Activated T-cell treated with anti-CD3 and anti-CD28 coated beads, Interleukin-2, amount 50 U/mL, for 24 hours (primary cell): ENCODE data around the gene TRMT10B.

Experiments used
- DNase-seq: peaks from one replicate; pipeline ENCODE4 v3.0.0-alpha.2; 2020
- H3K27ac Mint-ChIP-seq: 2 replicates; pipeline ENCODE4 v1.8.0; 2020; ENCODE audit warnings: mild to moderate bottlenecking, mixed read lengths
- H3K27me3 Mint-ChIP-seq: 2 replicates; pipeline ENCODE4 v1.8.0; 2020; ENCODE audit warnings: mixed read lengths
- H3K36me3 Mint-ChIP-seq: 2 replicates; pipeline ENCODE4 v1.8.0; 2020; ENCODE audit warnings: low read depth, mixed read lengths
- H3K4me1 Mint-ChIP-seq: 2 replicates; pipeline ENCODE4 v1.8.0; 2020; ENCODE audit warnings: low read depth, mixed read lengths
- H3K4me3 Mint-ChIP-seq: 2 replicates; pipeline ENCODE4 v1.8.0; 2020; ENCODE audit warnings: mild to moderate bottlenecking, moderate library complexity, mixed read lengths
- H3K9me3 Mint-ChIP-seq: 2 replicates; pipeline ENCODE4 v1.8.0; 2020; ENCODE audit warnings: mixed read lengths

The TRMT10B gene, protein sequence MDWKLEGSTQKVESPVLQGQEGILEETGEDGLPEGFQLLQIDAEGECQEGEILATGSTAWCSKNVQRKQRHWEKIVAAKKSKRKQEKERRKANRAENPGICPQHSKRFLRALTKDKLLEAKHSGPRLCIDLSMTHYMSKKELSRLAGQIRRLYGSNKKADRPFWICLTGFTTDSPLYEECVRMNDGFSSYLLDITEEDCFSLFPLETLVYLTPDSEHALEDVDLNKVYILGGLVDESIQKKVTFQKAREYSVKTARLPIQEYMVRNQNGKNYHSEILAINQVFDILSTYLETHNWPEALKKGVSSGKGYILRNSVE

DNA sequence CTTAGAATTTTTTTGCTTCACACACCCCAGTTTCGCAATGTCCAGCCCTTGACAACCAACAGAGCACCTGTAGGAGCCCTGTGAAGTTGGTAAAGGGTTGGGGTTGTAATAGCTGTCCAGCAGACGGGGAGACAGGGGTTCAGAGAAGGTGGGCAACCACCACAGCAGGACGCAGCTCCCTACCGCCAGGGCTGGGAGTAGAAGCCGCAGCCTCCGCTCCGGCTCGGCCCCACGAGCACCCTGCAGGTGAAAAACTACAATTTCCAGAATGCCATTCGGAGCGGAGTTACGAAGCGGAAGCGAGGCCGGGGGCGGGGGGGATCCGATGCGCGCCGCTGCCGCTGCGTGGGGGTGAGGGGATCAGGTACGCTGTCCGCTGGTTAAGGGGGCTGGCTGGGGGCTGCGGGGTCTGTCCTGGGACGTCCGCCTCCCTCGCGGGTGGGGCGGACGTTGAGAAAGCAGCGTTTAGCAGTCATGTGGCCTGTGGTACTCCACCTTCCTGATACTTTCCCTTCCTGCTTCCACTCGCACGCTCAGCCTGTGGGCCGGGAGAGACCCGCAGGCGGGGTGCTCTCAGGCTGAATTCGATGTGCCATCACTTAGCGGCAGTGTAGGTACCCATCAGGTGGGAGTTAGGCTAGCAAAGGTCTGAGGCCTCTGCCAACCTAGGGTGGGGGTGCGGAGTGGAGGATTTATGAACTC lies at the start of gene TRMT10B:
Gene TRMT10B (plus strand): TSS at position 317 of the 702 bp plus-strand sequence. CDS start 8,127 bp downstream, outside the sequence.
- Mint-ChIP-seq H3K4me1 (peaks cover 36% of the 10 kb centered on the region), H3K9me3 (peaks cover 5% of the 10 kb centered on the region), H3K4me3 (peak within 1 kb of the TSS; percentile 95)

GRCh38 chr9:37705787-37706186 lies 47.8 kb upstream of the TRMT10B start:
- peaks cover 12% of the 10 kb centered on the region for H3K4me1 Mint-ChIP-seq
- no peak overlapping the region for H3K27ac Mint-ChIP-seq
- DNase-seq = no peak
- peaks cover 42% of the 10 kb centered on the region for H3K27me3 Mint-ChIP-seq
- H3K4me3 Mint-ChIP-seq = no peak overlapping the region
- no peaks in the 10 kb centered on the region for H3K9me3 Mint-ChIP-seq
- no peaks in the 10 kb centered on the region for H3K36me3 Mint-ChIP-seq

More for the DNA sequence above, at the start of gene TRMT10B:
- peak; percentile 86 for DNase-seq
- Mint-ChIP-seq H3K27me3 (no peaks in the 10 kb centered on the region), H3K36me3 (peaks cover 21% of the 10 kb centered on the region), H3K27ac (peak within 1 kb of the TSS; percentile 95)

DNA sequence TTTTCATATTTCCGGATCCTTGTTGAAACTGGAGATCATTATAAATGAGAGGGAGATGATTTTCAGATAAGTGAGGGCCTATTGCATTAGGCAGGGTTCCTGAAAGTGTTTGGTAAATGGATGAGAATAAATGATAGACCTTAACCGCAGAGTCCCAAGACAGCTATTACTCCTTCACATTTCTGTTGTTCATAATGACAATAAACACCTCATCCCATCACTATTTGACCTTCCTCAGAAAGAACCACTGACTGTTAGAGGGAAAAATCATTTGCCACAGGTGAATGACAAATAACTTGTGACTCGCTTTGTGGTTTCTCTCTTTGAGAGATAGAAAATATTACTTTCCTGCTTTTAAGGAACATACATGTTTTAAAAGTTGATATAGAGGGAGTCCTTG lies 47.3 kb upstream of the TRMT10B start:
- DNase-seq = no peak
- H3K4me1 Mint-ChIP-seq = peaks cover 12% of the 10 kb centered on the region
- no peak overlapping the region for H3K4me3 Mint-ChIP-seq
- no peaks in the 10 kb centered on the region for H3K9me3 Mint-ChIP-seq
- H3K27me3 Mint-ChIP-seq = peaks cover 44% of the 10 kb centered on the region
- no peak overlapping the region for H3K27ac Mint-ChIP-seq
- no peaks in the 10 kb centered on the region for H3K36me3 Mint-ChIP-seq

- H3K36me3 Mint-ChIP-seq = no peaks in the 10 kb centered on the region
- no peaks in the 10 kb centered on the region for H3K9me3 Mint-ChIP-seq
- no peak for DNase-seq
- no peak overlapping the region for H3K4me3 Mint-ChIP-seq
- H3K27me3 Mint-ChIP-seq = peaks cover 39% of the 10 kb centered on the region
- no peak overlapping the region for H3K27ac Mint-ChIP-seq
- H3K4me1 Mint-ChIP-seq = peaks cover 12% of the 10 kb centered on the region
Observed at GRCh38 chr9:37707748-37708147, 45.9 kb upstream of the TRMT10B start.

DNA sequence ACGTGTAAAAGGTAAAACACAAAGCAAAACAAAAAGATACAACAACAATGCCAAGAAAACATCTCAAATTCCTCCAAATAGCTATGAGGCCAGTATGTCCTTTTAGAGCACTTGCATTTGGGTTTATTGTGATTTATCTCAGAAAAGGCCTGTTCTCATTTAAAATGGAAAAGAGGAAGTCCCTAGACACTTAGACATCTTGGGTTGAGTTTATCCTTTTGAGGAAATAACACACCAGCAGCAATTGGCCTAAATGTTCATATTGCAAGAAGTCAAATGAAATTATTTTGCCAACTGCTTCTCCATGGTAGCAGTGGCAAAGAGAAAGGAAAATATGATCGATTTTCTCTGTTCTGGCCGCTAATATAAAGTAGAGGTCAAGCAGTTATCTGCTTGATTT lies 43.6 kb upstream of the TRMT10B start:
- no peak for DNase-seq
- no peak overlapping the region for H3K4me3 Mint-ChIP-seq
- H3K36me3 Mint-ChIP-seq = no peaks in the 10 kb centered on the region
- peaks cover 12% of the 10 kb centered on the region for H3K4me1 Mint-ChIP-seq
- peaks cover 47% of the 10 kb centered on the region for H3K27me3 Mint-ChIP-seq
- no peaks in the 10 kb centered on the region for H3K9me3 Mint-ChIP-seq
- H3K27ac Mint-ChIP-seq = no peak overlapping the region

DNA sequence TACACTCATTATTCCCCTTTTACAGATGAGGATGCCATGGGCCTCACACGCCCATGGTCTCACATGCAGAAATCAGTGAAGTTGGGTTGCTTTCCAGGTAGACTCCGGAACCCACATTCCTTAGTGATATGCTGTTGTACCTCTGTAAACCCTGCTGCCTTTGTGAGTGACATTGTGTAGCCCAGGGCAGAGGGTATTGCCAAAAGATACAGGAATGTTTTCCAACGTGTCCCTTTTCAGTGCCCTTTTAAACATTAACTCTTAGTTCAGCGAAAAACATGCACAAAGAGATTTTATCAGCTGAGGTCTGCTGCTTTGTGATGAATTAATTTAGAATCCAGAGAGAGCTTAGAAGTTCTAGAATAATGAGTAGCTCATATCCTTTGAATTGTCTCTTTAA lies 38.3 kb upstream of the TRMT10B start:
- peaks cover 37% of the 10 kb centered on the region for H3K27me3 Mint-ChIP-seq
- no peak overlapping the region for H3K4me3 Mint-ChIP-seq
- H3K27ac Mint-ChIP-seq = no peak overlapping the region
- H3K4me1 Mint-ChIP-seq = no peaks in the 10 kb centered on the region
- no peaks in the 10 kb centered on the region for H3K36me3 Mint-ChIP-seq
- DNase-seq = no peak
- H3K9me3 Mint-ChIP-seq = no peaks in the 10 kb centered on the region

GRCh38 chr9:37715991-37716505 lies 37.6 kb upstream of the TRMT10B start:
- no peak for DNase-seq
- Mint-ChIP-seq H3K4me1 (no peaks in the 10 kb centered on the region), H3K9me3 (no peaks in the 10 kb centered on the region), H3K27ac (no peak overlapping the region), H3K4me3 (no peak overlapping the region), H3K27me3 (peaks cover 35% of the 10 kb centered on the region), H3K36me3 (no peaks in the 10 kb centered on the region)

DNA sequence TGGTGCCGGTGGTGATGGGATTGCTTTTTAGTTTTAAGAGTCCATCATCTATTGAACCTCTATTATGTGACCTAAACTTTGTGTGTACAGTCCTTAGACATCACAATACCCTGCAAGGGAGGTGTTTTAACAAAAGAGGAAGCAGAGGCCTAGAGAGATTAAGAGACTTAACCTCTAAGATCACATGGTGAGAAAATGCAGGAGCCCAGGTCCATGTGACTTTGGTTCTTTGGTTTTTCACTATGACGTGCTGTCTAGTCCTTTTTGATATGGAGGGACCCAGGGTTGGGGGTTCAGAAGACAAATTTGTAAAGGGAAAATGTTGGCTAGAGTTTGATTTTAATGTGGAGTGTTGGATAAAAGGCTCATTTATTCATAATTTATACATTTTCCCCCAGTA lies 34.1 kb upstream of the TRMT10B start:
- H3K9me3 Mint-ChIP-seq = no peaks in the 10 kb centered on the region
- no peaks in the 10 kb centered on the region for H3K4me1 Mint-ChIP-seq
- peaks cover 22% of the 10 kb centered on the region for H3K27me3 Mint-ChIP-seq
- DNase-seq = no peak
- no peaks in the 10 kb centered on the region for H3K36me3 Mint-ChIP-seq
- H3K27ac Mint-ChIP-seq = no peak overlapping the region
- no peak overlapping the region for H3K4me3 Mint-ChIP-seq

DNA sequence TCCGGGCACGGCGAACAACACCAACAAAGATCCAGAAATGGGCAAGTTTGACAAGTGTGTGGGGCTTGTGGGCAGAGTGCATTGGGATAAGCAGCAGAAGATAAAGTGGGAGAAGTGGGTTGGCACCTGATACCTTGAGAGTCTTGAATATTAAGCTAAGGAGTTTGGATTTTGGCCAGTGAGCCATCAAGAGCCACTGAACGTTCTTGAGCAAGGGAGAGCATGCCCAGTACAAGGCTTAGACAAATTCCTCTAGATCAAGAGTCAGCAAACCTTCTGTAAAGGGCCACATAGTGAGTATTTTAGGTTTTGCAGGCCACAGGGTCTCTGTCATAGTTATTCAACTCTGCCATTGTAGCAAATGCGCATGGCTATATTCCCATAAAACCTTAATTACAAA lies 26.6 kb upstream of the TRMT10B start:
- peaks cover 9% of the 10 kb centered on the region for H3K27me3 Mint-ChIP-seq
- DNase-seq = no peak
- H3K9me3 Mint-ChIP-seq = no peaks in the 10 kb centered on the region
- no peaks in the 10 kb centered on the region for H3K36me3 Mint-ChIP-seq
- no peak overlapping the region for H3K4me3 Mint-ChIP-seq
- no peak overlapping the region for H3K27ac Mint-ChIP-seq
- H3K4me1 Mint-ChIP-seq = no peaks in the 10 kb centered on the region

- H3K4me1 Mint-ChIP-seq = no peaks in the 10 kb centered on the region
- H3K27me3 Mint-ChIP-seq = peaks cover 9% of the 10 kb centered on the region
Observed at GRCh38 chr9:37729499-37729898, 24.1 kb upstream of the TRMT10B start.

GRCh38 chr9:37730256-37730655 lies 23.3 kb upstream of the TRMT10B start:
- no peak overlapping the region for H3K27ac Mint-ChIP-seq
- H3K4me1 Mint-ChIP-seq = no peaks in the 10 kb centered on the region
- no peak for DNase-seq
- no peak overlapping the region for H3K4me3 Mint-ChIP-seq
- no peaks in the 10 kb centered on the region for H3K9me3 Mint-ChIP-seq
- H3K27me3 Mint-ChIP-seq = peaks cover 9% of the 10 kb centered on the region
- H3K36me3 Mint-ChIP-seq = no peaks in the 10 kb centered on the region

More at GRCh38 chr9:37729499-37729898, 24.1 kb upstream of the TRMT10B start:
- Mint-ChIP-seq H3K4me3 (no peak overlapping the region), H3K9me3 (no peaks in the 10 kb centered on the region), H3K36me3 (no peaks in the 10 kb centered on the region), H3K27ac (no peak overlapping the region)
- DNase-seq = no peak

GRCh38 chr9:37730839-37731238 lies 22.8 kb upstream of the TRMT10B start:
- Mint-ChIP-seq H3K4me1 (no peaks in the 10 kb centered on the region), H3K9me3 (no peaks in the 10 kb centered on the region), H3K36me3 (no peaks in the 10 kb centered on the region), H3K4me3 (no peak overlapping the region), H3K27me3 (peaks cover 9% of the 10 kb centered on the region), H3K27ac (no peak overlapping the region)
- DNase-seq = no peak

- no peak for DNase-seq
- Mint-ChIP-seq H3K4me1 (no peaks in the 10 kb centered on the region), H3K27me3 (peaks cover 9% of the 10 kb centered on the region), H3K27ac (no peak overlapping the region), H3K9me3 (no peaks in the 10 kb centered on the region), H3K36me3 (no peaks in the 10 kb centered on the region), H3K4me3 (no peak overlapping the region)
Observed at GRCh38 chr9:37732086-37732741, 21.4 kb upstream of the TRMT10B start.

- Mint-ChIP-seq H3K4me3 (no peak overlapping the region), H3K4me1 (no peaks in the 10 kb centered on the region), H3K27ac (no peak overlapping the region), H3K27me3 (peaks cover 3% of the 10 kb centered on the region), H3K36me3 (no peaks in the 10 kb centered on the region), H3K9me3 (no peaks in the 10 kb centered on the region)
- no peak for DNase-seq
Observed at GRCh38 chr9:37732952-37733351, 20.7 kb upstream of the TRMT10B start.

DNA sequence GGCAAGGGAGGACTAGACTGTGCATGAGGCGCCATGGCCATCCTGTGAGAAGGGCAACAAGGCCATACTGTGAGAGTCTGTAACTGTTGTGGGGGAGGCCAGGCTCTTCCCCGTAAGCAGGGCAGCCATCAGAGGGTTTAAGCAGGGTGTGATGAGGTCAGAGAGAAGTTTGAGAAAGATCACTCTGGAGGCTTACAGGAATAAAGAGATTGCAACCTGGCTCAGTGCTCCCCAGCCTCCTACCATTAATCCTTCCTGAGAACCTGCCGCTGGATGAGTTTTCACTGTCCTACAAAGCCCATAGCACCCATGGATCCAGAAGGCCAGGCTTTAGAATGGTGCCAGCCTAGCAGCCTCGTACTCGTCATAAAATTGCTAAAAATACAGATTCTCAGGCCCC lies 14.4 kb upstream of the TRMT10B start:
- no peaks in the 10 kb centered on the region for H3K36me3 Mint-ChIP-seq
- no peaks in the 10 kb centered on the region for H3K27me3 Mint-ChIP-seq
- no peak overlapping the region for H3K4me3 Mint-ChIP-seq
- DNase-seq = no peak
- no peak overlapping the region for H3K27ac Mint-ChIP-seq
- no peaks in the 10 kb centered on the region for H3K9me3 Mint-ChIP-seq
- H3K4me1 Mint-ChIP-seq = no peaks in the 10 kb centered on the region
